Brain microvascular endothelial cell (primary cell): ENCODE data around the gene RDX.
A peak's percentile ranks its signal among the peaks of the same experiment; 100 is the strongest.

ENCODE experiments used
- DNase-seq: peaks from one replicate; pipeline ENCODE4 v3.0.0-alpha.2; 2020
- H3K27ac ChIP-seq: fragments of 250-450 bp; sonication (Bioruptor Pico); 2 replicates; pipeline ENCODE4 v1.5.1; 2020; ENCODE audit warnings: mild to moderate bottlenecking, moderate library complexity
- H3K27me3 ChIP-seq: fragments of 250-450 bp; sonication (Bioruptor Pico); replicated peaks from 2 replicates; pipeline ENCODE4 v1.5.1; 2020; ENCODE audit warnings: mild to moderate bottlenecking
- H3K36me3 ChIP-seq: fragments of 250-450 bp; sonication (Bioruptor Pico); replicated peaks from 2 replicates; pipeline ENCODE4 v1.5.1; 2020; ENCODE audit warnings: mild to moderate bottlenecking
- H3K4me3 ChIP-seq: 2 replicates; pipeline ENCODE4 v1.5.1; 2011; ENCODE audit warnings: low read depth, mild to moderate bottlenecking, control low read depth, low read length, moderate library complexity
- in situ Hi-C: cut with HindIII; loops from 2 replicates; pipeline ENCODE4 v1.10.0; 2017; ENCODE audit warnings: low sequenced_read_pairs, low pct_ligation_motif_present
- TF ChIP-seq, protein P1 (sequence below): IDR thresholded peaks from 2 replicates; pipeline ENCODE4 v1.5.1; 2011; ENCODE audit warnings: low read depth, mild to moderate bottlenecking, moderate library complexity, low read length, control low read depth, inconsistent platforms; ENCODE audit errors: missing control alignments

The RDX gene

DNA sequence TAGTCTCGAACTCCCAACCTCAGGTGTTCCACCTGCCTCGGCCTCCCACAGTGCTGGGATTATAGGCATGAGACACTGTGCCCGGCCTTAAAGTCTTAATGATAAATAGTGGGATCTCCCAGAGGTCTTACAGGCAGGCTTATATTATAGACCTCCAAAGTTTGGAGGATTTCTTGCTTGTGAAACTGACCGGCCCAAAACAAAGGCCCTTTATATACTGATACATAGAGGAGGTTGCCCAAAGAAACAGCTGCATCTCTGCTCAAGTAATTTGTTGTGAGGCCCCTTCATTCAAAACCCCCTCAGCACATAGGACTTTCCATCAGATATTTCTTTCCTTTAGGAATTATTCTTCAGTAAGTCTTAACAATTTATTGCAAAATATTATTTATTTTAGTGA lies 27.4 kb upstream of the RDX start:
- H3K27ac ChIP-seq = no peak overlapping the region
- no peaks in the 10 kb centered on the region for H3K36me3 ChIP-seq
- no peak for DNase-seq
- TF ChIP-seq, protein P1, sequence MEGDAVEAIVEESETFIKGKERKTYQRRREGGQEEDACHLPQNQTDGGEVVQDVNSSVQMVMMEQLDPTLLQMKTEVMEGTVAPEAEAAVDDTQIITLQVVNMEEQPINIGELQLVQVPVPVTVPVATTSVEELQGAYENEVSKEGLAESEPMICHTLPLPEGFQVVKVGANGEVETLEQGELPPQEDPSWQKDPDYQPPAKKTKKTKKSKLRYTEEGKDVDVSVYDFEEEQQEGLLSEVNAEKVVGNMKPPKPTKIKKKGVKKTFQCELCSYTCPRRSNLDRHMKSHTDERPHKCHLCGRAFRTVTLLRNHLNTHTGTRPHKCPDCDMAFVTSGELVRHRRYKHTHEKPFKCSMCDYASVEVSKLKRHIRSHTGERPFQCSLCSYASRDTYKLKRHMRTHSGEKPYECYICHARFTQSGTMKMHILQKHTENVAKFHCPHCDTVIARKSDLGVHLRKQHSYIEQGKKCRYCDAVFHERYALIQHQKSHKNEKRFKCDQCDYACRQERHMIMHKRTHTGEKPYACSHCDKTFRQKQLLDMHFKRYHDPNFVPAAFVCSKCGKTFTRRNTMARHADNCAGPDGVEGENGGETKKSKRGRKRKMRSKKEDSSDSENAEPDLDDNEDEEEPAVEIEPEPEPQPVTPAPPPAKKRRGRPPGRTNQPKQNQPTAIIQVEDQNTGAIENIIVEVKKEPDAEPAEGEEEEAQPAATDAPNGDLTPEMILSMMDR = no peak
- in situ Hi-C loops = no loop called here
- H3K4me3 ChIP-seq = no peak overlapping the region
- H3K27me3 ChIP-seq = no peaks in the 10 kb centered on the region

DNA sequence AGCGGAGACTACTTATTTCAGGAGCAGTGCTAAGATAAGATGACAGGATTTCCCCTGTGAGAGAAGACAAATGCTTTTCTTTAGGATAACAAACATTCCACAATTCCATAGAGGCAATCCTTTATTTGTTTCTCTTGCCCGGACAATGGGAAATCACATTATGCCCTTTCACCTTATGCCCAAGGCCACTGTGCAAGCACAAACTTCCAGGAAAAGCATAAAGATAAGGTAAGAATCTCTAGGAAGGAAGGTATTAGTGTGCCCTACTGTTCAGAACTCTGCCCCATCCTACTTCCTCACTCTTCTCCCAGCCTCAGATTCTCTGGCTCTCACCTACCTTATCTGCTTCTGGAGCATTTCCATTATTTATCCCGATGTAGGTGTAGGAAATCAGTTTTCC lies 23.1 kb upstream of the RDX start:
- H3K27ac ChIP-seq = no peak overlapping the region
- DNase-seq = no peak
- in situ Hi-C loops = no loop called here
- no peak overlapping the region for H3K4me3 ChIP-seq
- TF ChIP-seq, protein P1 = no peak
- H3K27me3 ChIP-seq = no peaks in the 10 kb centered on the region
- no peaks in the 10 kb centered on the region for H3K36me3 ChIP-seq

DNA sequence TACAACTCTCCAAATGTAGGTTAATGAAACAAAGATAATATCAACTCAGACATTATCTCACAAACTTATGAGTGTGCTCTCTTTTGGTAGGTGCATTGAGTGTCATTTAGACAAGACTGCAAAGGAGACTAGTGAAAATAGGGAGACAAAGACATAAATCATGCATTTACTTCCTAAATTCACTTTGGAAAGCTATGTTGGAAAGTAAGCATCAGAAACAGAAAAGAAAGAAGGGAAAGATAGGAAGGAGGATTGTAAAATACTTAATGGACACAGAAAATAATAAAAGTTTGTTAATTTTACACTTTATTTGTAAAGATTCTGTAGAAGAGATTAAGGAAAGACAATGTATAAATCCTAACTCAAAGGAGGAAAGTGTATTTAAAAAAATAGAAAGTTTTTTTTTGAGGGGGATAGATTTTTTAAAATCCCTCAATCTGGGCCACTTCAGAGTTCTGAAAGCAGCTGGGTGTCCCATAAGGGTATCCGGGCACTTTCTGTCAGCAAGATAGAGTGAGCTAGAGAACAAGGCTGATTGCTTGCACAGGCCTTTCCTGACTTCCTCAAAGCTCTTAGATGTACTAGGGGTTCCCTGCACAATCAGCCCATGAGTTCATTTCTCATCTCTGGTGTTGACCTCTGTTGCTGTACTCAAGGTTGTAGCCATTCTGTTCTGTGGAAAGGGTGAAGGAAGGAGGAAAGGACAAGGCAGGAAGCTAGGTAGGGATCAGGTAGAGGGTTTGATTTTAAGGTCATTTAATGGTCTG lies 22.4 kb upstream of the RDX start:
- TF ChIP-seq, protein P1 = no peak
- in situ Hi-C loops = no loop called here
- no peaks in the 10 kb centered on the region for H3K36me3 ChIP-seq
- no peak for DNase-seq
- no peak overlapping the region for H3K27ac ChIP-seq
- no peak overlapping the region for H3K4me3 ChIP-seq
- H3K27me3 ChIP-seq = no peaks in the 10 kb centered on the region

DNA sequence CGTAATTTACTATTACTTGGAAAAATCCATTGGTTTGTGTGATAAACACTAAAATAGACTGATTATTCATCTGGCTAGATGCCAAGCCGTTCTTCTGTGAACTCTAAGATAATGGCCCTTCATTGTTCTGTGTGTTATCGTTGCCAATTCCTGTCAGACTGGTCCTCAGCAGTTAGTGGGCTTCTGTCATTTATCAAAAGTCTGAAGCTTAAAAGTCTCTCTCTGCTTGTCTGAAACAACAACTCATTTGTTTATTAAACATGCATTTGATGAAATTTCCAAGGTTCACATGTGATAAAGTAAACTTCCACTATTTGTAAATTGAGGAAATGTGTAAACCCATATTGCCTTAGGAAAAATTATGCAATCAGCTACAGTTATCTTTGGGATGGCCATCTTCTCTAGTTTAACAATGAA lies 21.1 kb upstream of the RDX start:
- H3K36me3 ChIP-seq = no peaks in the 10 kb centered on the region

DNA sequence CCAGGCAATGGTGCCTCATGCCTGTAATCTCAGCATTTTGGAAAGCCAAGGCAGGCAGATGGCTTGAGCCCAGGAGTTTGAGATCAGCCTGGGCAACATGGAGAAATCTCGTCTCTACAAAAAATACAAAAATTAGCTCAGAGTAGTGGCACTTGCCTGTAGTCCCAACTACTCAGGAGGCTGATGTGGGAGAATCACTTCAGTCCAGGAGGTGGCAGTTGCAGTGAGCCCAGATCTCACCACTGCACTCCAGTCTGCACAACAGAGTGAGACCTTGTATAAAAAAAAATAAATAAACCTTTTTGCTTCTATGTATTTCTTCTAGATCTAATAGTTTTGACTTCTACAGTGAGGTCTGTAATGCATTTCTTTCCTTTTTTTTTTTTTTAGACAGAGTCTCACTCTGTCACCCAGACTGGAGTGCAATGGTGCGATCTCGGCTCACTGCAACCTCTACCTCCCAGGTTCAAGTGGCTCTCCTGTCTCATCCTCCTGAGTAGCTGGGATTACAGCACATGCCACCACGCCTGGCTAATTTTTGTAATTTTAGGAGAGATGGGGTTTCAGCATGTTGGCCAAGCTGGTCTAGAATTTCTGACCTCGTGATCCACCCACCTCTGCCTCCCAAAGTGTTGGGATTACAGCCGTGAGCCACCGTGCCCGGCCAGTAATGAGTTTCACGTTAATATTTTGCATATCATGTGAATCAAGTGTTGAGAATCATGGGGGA lies 18.1 kb upstream of the RDX start:
- TF ChIP-seq, protein P1 = no peak
- Histone ChIP-seq H3K4me3 (no peak overlapping the region), H3K27me3 (no peaks in the 10 kb centered on the region), H3K36me3 (no peaks in the 10 kb centered on the region), H3K27ac (no peak overlapping the region)
- in situ Hi-C loops = no loop called here
- DNase-seq = no peak

More for the DNA sequence above, 21.1 kb upstream of the RDX start:
- peak; percentile 56 for DNase-seq
- in situ Hi-C loops = no loop called here
- Histone ChIP-seq H3K27me3 (no peaks in the 10 kb centered on the region), H3K4me3 (no peak overlapping the region), H3K27ac (no peak overlapping the region)
- TF ChIP-seq, protein P1 = no peak
